Stimulated activated CD4-positive, alpha-beta T cell treated with anti-CD3 and anti-CD28 coated beads, Interleukin-12 subunit alpha, Interleukin-12 subunit beta, amount 100 ng/mL, for 24 hours (primary cell): ENCODE measurements around the gene C14orf119.

Experiments used
- DNase-seq, 2 experiments: peaks; one replicate each; pipeline ENCODE4 v3.0.0-alpha.2; 2020; ENCODE audit warnings: low read depth in 2 of 2

C14orf119 gene

DNA sequence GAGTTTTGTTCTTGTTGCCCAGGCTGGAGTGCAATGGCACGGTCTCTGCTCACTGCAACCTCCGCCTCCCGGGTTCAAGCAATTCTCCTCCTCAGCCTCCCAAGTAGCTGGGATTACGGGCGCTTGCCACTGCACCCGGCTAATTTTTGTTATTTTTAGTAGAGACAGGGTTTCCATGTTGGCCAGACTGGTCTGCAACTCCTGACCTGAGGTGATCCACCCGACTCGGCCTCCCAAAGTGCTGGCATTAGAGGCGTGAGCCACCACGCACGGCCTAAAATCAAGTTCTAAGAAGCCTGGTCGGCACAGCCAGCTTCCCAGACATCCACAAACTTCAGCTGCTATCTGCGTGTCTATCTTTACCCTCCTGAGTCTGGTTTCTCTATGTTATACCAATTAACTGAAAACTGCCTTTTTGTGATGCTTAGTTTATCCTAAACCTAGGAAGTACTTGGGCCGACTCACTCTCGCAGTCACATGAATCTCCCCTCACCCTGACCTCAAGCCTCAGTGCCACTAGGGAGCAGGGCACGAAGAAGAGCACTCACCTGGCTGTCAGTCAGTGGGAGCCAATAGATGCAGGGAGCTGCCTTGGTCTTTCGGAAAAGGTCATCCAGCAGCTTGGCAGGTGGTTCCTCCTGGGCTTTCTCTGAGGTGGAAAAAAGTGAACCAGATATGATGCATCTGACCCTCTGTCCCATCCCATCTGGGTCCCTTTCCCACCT lies 34.6 kb upstream of the C14orf119 start:
- DNase-seq: no peak

DNA sequence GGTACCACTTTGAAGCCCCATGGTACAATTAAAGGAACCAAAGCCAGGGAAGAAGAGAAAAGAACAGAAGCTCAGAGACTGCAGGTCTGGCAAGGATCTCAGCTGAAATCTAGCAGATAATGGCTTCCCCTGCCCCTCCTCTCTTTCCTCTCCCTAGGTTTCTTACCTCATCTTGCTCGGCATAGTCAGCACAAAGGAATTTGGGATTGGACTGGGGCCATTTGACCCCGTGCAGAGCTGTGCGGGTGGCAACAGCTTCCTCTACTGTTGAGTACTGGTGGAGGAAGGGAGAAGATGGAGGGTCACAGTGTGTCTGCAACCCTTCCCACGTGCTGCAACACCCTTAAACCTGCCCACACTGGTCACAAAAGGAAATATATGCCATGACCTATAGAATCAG lies 33.3 kb upstream of the C14orf119 start:
- no peak for DNase-seq

DNA sequence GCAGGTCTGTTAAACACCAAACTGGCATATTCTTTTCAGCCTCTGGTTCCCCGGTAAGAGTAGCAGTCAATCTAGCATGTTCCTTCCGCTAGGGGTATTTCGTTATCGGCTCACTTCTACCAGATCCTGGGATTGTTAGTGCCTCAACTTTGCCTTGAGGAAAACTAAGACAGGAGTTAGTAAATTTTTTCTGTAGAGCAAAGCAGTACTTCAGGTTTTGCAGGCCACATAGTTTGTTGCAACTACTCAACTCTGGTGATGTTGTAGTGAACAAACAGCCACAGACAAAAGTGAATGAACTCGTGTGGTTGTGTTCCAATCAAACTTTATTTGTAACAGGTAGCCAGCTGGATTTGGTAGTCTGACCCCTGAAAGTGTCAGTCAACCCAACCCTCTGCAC lies 31.7 kb upstream of the C14orf119 start:
- no peak for DNase-seq

DNA sequence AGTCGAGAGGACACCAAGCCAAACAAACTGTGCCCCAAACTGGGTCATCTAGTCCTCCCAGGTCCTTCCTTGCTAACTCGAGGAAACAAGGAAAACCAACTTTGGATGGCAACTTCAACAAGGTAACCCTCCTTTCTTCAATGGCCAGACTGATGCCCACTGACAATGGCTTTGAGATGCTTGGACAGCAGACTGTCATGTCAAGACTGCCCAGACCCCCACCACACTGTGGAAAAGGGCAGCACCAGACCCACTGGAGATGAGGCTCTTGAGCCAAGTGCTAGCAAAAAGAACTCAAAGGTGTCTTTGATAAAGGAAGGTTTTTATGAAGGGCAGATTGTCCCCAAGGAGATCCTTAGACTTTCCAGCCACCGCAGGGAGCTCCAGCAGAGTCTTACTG lies 28.9 kb upstream of the C14orf119 start:
- DNase-seq: no peak

DNA sequence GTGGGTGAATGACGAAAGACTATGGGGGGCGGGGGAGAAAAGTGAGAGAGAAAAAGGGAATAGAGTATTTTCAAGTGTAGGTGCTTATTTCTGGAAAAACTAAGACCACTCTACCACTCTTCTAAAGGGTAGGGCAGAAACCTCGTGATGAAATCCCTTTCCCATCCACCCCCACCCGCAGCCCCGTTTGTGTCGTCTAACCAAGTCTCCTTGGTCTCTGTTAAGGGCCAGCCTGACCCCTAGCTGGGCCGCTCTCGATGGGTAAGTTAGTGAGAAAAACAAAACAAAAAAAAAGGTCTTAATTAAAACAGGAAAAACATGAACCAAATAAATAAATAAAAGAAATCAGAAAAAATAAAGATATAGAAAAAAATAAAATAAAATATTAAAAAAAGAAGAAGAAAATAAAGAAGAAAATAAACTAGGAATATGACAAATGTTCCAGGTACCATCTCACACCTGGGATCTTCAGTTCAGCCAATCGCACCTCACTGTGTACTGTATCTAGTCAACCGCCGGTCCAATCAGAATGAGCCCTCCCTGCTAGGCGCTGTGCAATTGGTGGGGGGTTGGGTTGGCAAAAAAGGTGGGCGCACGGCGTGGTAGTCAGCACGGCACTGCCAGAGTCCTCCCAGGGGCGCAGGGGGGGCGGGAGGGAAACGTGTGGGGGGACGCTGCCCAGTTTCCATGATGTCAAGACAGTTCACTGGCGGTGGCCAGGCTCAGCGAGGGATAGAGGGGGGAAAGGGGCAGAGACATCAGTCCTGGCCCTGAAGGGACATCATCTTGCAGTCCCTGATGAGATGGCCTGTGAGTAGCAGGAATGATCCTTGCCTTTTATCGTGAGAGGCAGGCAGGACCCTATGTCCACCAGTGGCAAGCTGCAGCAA lies 28.2 kb upstream of the C14orf119 start:
- no peak for DNase-seq

DNA sequence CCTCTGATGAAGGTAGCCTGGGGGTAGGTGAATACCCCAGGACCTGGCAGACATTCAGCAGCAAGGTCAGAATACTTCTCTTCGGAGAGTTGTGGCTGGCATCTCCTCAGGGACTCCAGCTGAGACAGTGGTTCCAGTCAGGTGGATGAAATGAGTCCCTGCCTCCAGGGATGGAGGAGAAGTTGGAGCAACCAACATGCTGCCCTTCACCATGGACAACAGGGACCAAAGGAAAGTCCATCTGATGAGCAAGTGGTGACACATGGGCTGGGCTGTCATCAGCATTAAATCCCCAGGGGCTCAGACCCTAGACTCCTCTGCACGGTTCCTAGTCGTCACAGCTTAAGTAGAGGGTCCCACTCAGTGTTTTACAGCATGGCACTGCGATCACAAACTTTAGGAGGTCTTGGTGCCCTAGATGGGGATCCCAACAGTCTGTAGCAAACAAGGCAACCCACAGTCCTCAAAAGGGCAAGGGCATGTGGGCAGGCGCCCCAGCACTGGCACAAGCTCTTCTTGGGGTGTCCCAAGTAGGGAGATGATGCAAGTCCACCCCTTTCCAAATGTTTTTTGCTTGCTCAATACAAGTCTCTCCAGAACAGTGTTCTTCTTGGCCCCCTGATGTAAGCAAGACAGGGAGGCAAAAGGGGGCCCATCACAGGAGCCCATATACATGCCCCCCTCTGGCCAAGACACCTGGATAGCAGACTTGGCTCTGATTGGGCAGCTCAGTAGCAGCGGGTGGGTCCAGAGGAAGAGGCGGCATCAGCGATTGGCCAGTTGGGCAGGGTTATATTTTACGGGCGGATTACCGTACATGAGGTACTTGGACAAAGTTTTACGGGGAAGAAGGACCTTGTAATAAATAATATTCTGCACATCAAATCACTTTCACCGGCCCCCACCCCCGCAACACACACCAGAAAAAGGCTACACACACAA lies 27.2 kb upstream of the C14orf119 start:
- DNase-seq: no peak

DNA sequence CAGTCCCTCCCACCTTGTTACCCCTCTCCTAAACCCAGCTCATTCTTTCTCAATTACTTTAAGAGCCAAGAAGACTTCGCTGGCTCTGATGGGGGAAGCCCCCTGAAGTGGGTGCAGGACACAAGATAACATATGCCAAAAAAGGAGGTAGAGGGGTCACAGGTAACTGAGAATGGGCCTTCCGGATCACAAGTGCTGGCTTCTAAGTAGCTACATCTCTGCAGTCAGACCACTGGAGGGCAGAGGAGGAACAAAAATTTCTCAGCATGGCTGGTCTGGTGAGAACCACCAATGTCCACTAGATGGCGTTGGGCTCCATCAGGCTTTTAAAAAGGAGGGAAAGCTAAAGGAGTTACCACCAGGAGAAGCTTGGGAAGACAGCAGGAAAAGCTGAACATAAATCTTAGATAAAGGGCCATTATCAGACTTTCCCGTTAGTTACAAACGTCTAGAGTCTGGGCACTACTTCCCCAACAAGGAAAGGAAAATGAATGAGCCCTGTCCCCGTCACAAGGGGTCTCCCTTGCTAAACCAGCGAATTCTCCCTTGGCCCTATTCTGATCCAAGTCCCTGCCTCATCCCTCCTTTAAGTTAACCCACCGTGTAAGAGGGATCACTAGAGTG lies 26.4 kb upstream of the C14orf119 start:
- peak; percentile 50 to 60 for DNase-seq

DNA sequence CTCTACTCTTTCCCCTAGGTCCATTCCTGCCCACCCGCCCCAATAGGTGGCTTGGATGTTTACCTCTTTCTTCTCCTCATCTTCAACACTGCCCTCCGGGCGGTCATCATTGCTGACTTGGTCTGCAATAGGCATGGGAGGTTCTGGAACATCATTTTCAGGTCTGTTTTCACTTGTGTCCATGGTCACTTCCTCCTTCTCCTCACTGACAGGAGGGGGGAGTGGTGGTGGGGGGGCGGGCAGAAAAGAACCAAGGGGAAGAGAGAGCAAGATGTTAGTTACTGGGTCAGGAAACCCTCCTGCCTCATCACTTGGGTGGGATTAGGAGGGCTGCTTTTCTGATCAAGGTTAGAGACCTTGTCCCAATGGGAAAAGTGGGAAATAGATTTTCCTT lies 25.9 kb upstream of the C14orf119 start:
- DNase-seq: no peak

DNA sequence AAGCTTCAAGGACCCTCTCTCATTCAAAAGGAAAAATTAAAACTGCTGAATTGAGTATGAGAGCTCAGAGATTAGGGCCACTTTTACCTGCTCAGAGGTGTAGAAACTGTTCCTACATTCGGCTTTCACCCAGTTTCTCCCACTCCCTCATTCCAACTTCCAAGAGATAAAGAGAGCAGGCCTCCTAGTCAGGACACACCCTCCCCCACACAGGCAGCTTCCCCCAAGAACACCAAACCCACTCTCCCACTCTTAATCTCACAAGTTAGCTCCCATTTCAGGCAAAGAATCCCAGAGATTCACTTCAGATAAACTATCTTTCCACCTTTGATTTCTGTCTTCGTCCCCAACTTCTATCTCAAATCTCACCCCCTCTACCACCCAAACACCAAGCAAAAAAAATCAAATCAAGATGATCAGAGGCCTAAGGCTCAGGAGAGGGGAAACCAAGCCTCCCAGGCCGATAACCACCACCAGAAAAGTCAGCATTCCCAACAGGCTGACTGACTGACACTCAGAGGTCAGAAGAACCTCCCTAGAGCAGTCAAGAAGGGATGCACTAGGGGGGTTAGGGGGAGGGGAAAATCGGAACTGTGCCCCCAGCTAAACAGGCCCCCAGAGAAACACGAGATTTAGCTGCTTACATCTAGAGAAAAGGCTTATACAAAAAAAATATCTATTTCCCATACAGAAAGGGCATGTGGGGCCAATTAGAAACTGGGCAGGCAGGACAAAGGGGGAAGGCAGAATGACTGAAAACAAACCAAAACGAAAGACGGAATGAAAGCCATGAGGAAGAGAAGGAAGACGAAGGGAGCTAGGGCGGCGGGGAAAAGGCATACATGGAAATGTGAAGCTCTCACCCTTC lies 24.8 kb upstream of the C14orf119 start:
- no peak for DNase-seq

DNA sequence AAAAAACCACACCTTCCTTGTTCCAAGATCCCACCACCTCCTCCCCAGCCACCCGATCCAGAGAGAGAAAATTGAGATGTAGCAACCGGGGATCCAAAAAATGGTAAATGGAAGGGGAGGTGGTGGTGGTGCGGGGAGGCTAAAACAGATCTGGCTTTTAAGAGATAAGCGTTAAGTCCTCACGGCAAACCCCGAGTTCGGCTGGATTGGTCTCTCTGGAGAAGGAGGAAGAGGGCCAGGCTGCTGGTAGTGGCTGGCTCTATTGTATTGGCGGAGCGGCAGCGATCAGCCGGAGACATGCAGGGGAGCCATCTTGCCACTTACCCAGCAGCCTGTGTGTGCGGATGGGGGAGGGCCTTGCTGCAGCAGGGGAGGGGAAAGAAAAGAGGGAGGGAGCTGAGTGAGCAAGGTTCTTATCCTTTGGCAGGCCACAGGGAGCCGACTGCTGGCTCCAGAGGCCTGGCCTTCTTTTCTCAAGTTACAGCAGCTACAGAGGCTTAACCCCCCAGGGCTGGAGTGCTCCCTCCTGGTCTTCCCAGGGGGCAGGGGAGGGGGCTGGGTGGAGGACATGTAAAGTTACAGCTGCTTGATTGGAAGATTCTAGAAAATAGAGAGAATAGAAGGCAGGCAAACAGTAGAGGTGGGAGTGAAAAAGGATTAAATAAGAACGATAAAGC lies 23.9 kb upstream of the C14orf119 start:
- DNase-seq: peak; percentile 66 to 74

DNA sequence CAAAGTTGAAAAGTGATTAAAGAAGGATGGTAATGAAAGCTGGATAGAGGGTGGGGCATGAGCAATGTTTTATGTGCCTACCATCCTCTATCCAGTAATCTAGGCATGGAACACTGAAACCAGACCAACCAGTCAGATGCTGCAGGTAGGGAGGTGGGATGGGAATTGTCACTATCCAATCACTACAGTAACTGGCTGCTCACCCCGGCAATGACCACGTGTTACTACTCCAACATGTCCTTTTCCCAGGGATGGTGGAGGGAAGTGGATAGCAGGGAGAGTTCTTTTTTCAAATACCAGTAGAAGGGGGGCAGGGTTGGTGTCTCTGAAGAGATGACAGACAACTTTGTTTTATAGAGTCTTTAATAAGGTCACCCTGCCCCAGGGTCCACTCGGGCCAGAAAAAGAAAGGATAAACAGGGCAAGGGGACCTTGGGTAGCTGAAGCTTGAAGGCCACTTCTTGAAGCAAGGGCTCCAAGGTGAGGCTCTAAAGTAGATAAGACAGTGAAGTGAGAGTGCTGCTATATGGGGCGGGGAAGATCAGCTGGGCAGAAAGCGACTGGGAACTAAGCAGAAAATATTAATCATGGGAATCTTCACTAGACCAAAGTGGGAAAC lies 23.3 kb upstream of the C14orf119 start:
- no peak for DNase-seq

DNA sequence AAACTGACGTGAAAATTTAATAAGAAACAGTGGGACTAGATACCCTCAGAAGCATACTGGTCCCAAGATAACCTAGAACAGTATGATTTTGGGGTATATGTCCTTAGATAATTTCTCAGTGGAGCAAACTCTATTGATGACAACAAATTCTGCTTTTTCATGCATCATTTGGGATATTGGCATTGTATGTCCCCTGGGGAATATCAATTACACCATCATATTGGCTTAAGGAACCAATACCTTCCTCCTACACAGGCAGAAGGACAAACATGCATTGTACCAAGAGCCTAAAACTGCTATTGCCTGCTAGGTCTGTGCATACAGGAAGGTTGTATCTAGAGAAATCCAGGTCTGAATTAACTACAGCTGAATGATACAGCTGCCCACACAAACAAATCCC lies 20.4 kb upstream of the C14orf119 start:
- no peak for DNase-seq

DNA sequence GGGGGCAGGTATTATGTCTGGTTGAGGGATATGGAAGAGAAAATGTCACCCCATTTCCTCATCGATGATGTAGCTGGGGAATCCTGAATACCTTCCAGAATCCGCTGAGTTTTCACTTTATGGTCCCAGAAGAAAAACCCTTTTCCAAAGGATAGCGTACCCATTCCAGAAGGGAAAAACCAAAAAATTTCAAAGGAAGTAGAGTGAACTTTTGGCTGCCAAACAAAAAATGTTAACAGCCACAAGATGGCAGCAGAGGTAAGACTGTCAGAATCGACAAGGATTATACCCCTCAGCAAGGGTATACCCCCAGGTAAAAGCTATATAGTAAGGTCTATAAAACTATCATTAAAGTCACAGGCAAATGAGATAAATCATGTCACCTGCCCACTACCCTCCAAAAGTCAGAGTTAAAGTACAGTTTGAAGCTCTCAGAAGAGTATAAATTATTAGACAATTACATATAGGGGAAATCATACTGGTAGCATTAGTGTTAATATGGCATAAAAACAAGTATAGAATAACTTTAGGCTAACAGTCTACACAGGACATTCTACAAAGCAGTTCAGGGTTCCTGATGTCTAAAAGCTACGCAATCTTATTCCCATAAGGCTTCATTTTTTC lies 18.4 kb upstream of the C14orf119 start:
- DNase-seq: no peak

DNA sequence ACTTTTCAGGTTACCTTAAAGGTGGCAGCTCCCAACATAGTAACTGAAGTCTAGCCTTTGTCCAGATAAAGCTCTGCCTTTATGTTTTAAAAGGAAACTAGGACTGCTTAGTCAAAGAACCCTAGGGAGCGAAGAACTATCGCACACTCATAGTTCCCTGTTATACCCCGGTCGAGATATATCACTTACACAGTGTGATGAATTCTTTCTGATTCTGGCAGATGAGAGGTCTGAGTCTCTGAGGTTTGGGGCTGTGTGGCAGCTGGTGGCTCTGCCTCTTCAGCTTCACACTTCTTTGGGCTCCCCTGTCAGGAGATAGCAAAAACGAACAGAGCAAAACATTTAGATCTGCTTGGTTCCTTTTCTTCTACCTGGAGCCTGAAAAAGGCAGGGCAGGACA lies 17.3 kb upstream of the C14orf119 start:
- no peak for DNase-seq

DNA sequence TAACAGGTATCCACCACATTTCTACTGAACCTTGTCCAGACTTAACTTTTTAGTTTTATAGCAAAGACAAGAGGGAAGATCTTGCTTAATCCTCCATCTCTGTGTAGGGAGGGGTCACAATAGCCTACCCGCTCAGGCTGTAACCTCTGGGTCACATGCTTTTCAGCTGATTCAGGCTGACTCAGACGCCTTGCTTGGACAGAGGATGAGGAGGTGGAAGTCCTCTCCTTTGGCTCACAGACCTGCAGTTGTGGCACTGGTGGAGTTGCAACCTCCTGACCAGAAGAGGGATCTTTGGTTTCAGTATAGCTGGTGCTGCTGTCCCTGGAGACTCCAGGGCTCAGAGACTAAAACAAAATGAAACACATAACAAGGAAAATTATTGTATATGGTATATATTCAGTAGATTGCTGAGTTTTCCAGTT lies 16.6 kb upstream of the C14orf119 start:
- no peak for DNase-seq

DNA sequence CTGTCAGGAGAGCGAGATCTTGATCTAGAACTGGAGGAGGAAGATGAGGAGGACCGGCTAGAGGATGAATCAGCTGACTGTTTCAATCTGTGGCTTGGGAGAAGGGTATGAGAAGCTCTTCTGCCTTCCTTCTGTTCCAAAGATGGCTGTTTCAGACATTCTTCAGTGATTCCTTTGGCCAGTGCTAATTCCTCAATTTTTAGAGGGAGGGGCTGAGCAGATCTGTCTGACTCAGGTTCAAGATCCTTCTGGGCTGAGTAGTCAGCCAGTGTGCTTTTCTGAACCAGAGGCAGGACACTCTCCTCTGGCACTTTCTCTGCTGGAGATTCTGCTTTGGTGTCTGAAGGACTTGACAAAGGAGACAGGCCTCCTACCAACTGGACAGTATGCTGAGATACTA lies 15.6 kb upstream of the C14orf119 start:
- DNase-seq: no peak

DNA sequence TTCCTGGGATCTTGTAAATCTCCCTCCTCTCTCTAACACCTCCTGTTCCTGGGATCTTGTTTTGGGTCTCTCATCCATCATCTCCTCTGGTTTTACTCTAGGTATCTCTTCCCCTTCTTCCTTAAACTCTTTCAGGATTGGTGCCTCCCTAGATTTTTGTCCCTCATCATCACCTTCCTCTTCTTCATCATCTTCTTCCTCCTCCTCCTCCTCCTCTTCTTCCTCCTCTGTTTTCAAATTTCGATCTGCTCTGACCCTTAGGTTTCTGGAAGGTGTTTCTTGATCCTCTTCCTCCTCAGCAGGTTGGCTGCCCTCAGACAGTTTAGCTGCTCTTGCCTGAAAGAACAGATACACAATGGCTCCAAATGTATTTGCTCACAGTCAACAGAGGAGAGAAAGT lies 14.8 kb upstream of the C14orf119 start:
- DNase-seq: no peak

DNA sequence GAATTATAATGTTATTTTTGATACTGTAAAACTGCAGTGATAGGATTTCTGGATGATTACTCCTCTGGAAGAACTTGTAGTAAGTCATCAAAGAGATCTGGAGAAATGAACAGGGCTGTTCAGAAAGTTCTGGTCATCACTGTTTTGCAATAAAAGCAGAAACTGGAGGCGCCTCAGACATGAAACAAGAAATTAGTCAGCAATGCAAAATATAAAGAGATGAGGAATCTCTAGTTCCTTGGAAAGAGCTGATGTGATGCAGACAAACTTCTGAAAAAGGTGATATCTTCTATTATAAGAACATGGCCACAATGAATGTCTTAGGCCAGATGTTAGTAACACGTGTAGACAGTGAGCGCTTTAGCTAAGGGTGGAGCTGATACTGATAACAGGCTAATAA lies 9.8 kb upstream of the C14orf119 start:
- DNase-seq: no peak

DNA sequence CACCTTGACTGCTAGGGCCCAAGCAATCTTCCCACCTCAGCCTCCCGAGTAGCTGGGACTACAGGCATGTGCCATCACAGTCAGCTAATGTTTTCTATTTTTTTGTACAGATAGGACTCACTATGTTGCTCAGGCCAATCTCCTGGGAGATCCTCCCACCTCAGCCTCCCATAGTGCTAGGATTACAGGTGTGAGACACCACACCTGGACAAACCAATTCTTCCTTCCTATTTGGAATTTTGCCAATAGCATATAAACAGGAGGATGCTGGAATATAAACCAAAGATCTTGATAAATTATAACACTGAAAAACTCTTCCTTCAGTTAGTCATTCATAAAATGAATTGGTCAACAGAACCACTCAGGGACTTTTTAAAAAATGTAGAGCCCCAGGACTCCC lies 8.7 kb upstream of the C14orf119 start:
- no peak for DNase-seq
